Hepatocyte (in vitro differentiated cells): Measurements from ENCODE around the gene PERM1.
"Not testable (repeated sequence)": the region's sequence is repeated elsewhere in the genome, so short reads cannot be mapped to it uniquely, and the experiment has no call there.

Experiments used
- EZH2 ChIP-seq: fragments of 200-600 bp; sonication (generic); IDR thresholded peaks from 2 replicates; pipeline ENCODE4 v1.6.1; 2016; ENCODE audit warnings: antibody characterized with exemption, mild to moderate bottlenecking, borderline replicate concordance
- EZH2phosphoT487 ChIP-seq: fragments of 200-600 bp; sonication (generic); IDR thresholded peaks from one replicate; pipeline ENCODE4 v1.6.1; 2018; ENCODE audit warnings: antibody characterized with exemption, mild to moderate bottlenecking, low read depth, moderate library complexity; ENCODE audit not compliant: unreplicated experiment, severe bottlenecking
- TF ChIP-seq, protein P1 (sequence below): fragments of 200-600 bp; sonication (generic); IDR thresholded peaks from 2 replicates; pipeline ENCODE4 v1.5.1; 2016; ENCODE audit warnings: antibody characterized with exemption, mild to moderate bottlenecking; ENCODE audit not compliant: poor library complexity

DNA sequence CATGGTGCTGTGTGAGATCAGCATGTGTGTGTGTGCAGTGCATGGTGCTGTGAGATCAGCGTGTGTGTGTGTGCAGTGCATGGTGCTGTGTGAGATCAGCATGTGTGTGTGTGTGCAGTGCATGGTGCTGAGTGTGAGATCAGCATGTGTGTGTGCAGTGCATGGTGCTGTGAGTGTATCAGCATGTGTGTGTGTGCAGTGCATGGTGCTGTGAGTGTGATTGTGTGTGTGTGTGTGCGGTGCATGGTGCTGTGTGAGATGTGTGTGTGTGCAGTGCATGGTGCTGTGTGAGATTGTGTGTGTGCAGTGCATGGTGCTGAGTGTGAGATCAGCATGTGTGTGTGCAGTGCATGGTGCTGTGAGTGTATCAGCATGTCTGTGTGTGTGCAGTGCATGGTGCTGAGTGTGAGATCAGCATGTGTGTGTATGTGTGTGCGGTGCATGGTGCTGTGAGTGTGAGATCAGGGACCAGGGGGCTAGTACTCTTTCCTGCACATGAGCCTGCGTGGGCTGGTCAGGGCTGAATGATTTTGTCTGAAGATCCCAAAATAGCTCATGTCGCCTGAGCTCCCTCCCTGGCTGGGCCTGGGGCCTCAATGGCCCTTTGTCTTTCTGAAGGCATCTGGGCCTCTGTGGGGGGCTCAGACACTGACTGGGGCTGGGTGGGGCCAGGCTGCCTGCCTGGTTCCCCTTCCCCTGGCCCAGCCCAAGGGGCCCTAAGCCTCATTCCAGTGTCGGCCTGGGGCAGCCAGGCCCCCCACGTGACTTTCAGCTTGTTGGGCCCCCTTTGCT lies 49.2 kb upstream of the PERM1 start:
- TF ChIP-seq, protein P1, sequence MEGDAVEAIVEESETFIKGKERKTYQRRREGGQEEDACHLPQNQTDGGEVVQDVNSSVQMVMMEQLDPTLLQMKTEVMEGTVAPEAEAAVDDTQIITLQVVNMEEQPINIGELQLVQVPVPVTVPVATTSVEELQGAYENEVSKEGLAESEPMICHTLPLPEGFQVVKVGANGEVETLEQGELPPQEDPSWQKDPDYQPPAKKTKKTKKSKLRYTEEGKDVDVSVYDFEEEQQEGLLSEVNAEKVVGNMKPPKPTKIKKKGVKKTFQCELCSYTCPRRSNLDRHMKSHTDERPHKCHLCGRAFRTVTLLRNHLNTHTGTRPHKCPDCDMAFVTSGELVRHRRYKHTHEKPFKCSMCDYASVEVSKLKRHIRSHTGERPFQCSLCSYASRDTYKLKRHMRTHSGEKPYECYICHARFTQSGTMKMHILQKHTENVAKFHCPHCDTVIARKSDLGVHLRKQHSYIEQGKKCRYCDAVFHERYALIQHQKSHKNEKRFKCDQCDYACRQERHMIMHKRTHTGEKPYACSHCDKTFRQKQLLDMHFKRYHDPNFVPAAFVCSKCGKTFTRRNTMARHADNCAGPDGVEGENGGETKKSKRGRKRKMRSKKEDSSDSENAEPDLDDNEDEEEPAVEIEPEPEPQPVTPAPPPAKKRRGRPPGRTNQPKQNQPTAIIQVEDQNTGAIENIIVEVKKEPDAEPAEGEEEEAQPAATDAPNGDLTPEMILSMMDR = not testable (repeated sequence)
- TF ChIP-seq EZH2, EZH2phosphoT487: not testable (repeated sequence)
